ENCODE measurements around the gene BEAN1.

Gene BEAN1

DNA sequence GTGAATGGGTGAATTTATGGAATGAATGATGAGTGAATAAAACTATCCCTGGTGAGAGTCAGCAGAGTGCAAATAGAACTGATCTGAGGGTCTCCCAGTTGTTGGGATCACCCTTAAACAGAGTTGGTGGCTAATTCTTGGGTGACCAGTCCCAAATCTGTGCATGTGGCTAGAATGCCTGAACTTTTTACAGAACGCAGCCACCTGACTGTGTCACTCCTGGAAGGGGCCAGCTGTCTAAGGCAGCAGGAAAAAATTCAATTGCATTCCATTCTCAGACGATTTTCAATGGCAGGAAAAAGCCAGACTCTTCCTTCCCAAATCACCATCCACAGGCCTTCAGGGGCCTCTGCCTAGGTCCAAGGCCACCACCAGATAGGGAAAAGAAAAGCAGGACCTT is 43.5 kb downstream of the BEAN1 start:
- no peak for DNase-seq (ENCODE audit: low read depth in 2 of 2)

DNA sequence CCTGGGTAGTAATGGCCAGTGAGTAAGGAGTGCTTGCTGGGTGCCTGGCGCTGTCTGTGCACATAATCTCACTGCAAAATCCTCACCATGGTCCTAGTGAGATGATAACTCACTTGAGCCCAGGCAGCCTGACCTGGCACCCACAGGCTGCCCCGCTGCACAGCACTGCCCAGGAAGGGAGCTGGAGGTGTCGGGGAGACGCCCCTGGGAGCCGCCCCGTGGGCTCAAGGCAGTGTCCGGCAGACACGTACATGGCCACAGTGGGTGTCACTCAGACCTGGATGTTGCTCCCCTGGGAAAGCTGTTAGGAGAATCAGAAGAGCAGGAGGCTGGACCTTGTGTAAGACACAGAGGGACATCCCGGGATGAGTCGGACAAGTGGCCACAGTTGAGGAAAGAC is 44.2 kb downstream of the BEAN1 start:
- no peak for DNase-seq (ENCODE audit: low read depth in 2 of 2)

DNA sequence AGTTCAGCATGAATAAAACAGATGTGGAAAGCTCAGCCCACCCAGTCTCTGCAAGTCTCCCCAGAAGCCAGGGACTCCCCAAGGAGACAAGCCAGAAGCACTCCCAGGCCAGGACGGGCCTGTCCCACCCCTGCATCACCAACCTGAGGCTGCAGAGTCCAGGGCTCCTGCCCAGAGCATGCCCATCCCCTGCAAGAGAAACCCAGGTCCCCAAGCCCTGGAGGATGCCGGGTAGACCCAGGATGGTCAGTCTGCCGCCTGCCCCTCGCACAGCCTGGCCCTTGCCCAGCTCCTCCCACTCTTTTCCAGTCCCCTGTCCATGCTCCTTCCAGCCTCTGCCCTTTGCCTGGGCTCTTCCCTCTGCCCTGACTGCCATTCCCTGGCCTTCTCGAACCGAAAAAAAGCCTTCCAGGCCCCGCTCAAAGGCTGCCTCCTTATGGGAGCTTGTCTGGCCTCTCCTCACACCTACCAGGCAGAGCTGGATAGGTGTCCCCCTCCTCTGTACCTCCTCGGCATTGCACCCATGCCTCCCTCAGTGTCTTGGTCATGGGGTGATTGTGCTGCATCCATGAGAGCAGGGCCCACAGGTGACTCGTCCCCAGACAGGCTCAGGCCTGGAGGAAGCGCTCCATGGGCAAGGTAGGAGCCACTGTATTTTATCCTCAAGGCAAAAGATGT is 44.8 kb downstream of the BEAN1 start:
- DNase-seq (ENCODE audit: low read depth in 2 of 2) = no peak

DNA sequence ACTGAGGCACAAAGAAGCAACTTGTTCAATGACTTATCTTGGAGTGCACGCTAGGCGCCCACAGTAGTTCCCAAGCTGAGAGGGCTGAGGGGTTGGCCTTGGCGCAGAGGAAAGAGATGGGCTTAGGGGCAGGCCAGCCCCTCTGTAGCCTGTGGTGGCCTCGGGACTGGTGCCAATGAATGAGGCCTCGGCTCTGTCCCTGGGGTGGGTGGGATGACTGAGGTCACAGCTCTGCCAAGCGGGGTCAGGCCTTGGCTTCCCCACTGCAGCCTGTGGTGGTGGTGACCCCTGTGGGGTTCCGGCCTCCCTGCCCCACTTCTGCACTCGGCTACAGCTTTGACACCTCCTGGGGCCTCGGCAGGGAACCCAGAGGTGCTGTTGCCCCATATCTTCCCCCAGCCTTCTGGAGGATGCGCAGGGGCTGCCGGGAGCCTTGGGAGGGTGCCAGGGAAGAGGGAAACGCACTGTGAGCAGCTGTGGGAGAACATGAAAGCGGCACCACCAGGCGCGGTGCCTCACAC is 46.0 kb downstream of the BEAN1 start:
- no peak for DNase-seq (ENCODE audit: low read depth in 2 of 2)

DNA sequence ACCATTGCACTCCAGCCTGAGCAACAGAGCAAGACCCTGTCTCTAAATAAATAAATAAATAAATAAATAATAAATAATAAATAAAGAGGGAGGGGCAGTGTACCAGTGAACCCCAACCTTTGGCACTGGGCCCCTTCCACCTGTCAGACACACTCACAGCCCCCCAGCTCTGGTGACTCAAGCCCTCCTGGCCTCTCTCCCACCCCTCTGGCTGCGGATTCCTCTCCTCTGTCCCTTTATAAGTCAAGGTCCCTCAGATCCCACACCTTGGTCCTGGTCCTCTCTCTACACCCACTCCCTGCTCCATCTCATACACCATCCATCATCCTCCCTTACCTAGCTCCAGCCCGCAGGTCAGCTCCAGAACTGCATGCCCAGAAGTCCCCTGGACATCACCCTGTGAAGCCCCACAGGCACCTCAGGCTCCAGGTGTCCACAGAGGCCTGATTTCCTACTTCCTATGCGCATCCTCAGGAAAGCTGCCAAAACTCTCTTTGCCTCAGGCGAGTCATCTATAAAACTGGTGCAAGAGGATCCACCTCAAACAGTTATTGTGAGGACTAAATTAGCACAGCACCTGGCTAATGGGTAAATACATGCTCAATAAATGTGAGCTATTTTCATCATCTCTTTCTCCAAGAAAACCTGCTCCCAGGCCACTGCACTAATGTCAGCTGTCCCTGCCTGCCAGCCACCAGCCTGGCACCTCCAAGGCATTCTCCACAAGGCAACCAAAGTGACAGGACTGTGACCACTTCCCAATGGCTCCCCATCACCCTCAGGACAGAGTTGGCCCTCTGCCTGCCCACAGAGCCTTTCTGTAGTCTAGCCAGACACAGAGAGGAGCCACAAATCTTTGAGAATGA is 46.8 kb downstream of the BEAN1 start:
- DNase-seq (ENCODE audit: low read depth in 2 of 2) = no peak

DNA sequence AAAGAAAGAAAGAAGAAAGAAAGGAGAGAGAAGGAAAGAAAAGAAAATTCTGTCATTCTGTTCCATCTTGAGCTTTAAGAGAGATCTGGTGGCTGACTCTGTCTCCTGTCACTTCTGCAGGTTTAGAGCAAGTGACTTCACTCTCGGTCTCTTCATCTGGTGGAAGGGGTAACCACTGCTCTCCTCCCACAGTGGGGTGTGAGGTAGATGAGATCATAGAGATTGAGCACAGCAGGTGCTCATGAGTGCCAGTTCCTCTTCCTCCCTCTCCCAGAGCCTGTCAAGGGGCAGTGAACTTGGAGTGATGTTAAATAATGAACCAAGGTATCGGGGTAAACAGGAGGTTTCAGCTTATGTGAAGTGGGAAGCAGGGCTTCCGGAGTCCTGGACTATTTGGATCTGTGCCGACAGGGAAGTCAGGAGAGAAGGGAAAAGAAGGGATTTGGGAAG is 47.7 kb downstream of the BEAN1 start:
- DNase-seq (ENCODE audit: low read depth in 2 of 2) = peak; percentile 18 to 57

DNA sequence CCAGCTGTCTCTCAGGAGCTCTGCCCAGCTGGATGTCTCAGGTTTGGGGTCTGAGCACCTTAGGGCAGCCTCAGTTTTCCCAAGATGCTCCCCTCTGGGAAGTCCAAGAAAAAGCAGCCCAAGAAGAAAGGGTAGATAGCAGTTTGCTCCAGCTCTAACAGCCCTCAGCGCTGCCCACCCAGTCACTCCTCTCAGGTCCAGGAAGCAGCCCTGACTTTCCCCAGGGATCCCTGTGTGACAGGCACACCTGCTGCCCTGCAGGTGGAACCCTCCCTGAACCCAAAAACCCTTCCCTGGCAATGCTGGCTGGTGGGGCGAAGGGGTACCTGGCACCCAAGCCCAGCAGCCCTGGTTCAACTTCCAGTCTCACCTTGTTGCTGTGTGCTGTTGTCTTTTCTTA is 48.1 kb downstream of the BEAN1 start:
- no peak for DNase-seq (ENCODE audit: low read depth in 2 of 2)

DNA sequence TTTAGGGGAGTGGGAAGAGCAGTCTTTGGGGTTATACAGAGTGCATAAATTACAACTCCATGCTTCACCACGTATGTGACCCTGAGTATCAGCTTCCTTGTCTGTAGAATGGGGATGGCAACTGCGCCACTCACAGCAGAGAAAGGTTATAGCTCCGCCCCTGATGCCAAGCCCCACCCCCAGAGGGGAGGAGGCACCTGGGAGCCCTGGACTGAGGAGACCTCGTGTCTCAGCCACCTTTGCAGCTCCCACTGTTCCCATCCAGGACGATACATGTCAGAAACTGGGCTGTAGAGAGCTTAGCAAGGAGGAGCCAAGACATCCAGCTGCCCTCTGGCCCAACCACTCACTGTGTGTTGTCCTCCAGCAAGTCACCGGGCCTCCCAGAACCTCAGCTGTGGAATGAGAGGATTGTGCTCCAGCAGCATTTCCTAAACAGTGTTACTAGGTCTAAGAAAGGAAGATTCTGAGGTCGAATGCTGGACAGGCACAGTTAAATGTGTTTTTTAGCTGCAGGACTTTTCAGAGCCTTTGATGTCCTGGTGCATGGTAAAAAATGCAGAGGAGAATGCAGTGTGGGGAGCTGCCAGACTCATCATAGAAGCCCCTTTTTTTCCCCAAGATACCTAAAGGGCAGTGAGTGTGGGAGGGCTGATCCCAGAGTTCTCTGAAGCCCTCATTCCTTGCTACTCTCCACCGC is 49.4 kb downstream of the BEAN1 start:
- DNase-seq (ENCODE audit: low read depth in 2 of 2) = peak in 1 of 2 donors; percentile 13

DNA sequence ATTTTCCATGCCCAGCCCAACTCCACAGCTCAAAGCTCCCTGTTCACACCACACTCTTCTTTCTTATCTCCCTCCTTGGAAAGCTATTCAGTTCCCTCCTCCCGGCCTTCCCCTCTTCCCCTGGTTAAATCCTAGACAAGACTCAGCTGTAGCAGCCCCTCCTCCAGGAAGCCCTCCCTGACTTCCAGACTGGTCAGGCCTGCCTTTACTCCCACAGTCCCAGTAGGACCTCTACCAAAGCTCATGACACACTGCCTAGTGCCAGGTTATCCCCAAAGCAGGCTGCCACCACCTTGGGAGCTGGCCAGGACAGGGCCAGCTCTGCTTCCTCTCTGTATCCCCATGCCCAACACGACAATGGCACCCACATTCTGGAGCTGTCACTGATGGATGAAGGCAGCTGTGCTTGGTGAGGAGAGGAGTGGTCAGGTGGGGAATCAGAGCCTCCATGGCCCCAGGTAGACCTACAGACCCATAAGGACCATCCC is 50.0 kb downstream of the BEAN1 start:
- DNase-seq (ENCODE audit: low read depth in 2 of 2) = no peak

DNA sequence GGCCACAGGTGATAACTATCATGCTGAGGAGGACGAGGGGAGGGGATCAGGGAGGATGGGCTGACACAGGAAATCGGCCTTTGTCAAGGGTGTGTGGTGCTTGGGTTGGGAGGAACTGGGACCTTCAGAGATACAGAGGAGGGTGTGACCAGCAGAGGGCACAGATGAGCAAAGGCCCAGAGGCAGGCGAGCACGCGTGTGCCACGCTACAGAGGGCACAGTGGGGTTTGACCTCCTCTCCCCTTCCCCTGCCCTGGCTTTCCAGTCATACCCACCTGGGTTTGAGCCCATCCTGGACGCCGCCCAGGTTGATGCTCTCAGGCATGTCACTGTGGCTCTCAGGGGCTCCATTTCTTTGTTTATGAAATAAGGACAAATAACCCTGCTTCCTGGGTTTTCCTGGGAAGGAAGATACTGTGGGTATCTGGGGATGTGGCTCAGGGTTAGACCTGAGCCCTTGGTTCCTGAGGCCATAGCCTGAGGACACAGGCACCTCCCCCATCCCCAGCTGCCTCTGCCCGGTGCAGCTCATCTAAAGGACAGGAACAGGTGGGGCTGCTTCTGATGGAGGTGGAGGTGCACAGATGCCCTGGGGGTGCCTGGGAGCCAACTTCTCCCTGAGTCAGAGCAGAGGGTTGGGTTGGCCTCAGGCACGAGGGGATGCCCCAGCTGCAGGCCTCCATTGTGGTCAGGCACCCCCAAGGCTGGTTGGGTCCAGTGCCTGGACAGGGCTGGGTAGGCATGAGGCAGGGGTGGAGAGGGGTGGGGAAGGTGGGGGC is 51.8 kb downstream of the BEAN1 start:
- peak; percentile 58 to 69 for DNase-seq (ENCODE audit: low read depth in 2 of 2)

DNA sequence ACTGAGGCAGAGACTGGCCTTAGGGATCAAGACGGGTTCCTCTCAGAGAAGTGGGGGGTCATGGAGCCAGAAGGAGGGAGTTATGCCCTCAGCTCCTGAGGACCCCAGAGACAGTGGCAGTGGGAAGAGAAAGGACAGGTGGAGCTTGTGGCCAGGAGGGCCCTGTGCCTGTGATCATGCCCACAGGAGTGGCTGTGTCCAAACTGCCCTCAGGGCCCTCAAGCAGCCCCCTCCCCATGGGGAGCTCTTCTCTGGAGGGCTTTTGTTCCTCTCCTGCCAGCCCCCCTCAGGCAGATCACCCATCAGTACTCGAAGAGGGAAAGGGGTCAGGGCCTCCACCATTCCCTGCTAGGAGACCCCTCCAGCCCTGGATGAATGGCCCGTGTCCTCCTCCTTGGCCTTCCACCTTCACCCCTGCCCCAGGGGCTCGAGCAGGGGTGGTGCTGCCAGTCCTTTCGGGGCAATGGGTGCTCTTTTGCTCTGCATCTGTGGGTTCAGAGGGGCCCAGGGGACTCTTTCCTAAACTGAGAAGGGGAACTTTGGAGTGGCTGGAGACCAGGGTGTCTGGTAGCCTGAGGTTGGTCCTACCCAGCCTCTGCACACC is 52.7 kb downstream of the BEAN1 start:
- no peak for DNase-seq (ENCODE audit: low read depth in 2 of 2)

DNA sequence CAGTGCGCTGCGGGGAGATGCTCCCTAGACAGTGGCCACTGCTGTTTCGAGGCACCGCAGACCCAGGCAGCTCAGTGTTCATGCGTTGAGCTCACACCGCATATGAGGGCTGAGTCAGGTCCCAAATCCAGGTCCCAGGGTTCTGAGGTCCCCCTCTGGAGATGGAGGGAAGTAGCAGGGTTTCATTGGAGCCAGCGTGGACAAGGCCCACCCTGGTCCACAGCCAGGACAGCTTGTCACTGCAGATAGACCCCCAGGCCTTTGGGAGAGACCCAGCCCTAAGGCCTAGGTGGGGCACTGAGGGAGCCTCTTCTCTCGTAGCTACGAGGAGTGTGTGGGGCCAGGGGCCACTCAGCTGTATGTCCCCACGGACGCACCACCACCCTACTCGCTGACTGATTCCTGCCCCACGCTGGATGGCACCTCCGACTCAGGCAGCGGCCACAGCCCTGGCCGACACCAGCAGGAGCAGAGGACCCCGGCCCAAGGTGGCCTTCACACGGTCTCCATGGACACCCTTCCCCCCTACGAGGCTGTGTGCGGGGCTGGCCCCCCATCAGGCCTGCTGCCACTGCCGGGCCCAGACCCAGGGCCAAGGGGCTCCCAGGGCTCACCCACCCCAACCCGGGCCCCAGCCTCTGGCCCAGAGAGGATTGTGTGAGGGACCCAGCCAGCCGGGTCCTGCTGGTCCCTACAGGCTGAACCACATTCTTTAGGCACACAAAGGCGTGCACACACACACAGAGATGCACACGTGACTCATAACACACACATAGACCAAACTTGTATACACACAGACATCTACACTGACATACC is 53.4 kb downstream of the BEAN1 start:
- DNase-seq (ENCODE audit: low read depth in 2 of 2) = no peak

DNA sequence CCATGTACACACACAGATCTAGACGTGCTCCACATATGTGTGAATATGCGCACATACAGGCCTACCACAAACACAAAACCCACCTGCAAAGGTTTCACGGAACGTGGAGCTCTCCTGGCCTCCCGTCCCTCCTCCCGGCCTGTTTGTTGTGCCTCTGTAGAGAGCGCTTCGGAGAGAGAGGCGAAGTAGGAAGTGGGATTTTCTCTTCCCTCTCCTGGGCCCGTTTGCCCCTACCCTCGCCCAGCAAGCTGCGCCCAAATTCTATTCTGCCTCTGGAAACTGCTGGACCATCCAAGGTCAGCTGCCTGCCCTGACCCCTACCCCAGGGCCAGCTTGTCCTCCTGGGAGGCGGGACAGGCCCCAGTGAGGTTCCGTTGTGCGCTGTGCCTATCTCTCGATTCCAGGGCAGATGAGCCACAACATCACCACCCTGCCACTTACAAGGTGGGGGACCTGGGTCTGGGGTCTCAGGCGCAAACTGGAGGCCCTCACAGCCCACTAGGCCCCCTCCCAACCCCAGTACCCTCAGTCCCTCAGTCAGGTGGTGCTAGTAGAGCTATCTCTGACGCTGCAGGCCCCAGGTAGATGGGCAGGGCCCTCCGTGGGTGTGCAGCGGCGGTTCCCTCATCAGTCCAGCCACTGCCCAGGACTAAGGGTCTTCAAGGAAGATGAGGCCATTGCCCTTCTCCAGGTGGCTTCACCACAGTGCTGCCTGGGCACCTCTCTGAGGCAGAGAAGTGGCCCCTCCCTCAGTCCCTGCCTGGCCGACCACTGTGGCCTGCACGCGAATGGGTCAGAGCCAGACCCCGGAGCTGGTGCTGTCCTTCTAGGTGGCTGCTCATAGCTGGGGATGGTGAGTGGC is 54.2 kb downstream of the BEAN1 start:
- no peak for DNase-seq (ENCODE audit: low read depth in 2 of 2)

DNA sequence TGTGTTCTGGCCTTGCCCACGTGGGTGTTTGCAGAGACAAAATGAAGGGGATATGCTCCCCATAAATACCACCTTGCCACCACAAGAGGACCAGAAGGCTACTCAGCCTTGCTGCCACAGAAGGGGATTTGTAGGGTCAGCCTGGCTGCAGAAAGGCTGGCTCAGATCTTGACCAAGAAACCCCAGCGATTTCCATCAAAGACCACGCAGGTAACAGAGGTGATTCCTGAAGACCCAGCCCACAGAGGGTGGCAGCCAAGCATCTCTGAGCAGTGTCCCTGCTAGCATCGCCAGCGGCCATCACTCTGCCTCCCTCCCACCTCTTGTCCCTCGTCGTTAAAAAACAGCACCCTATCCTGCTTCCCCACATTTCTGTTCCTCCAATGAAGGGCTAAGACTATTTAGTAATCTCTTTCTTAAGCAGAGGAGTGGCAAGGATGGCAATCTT is 54.9 kb downstream of the BEAN1 start:
- no peak for DNase-seq (ENCODE audit: low read depth in 2 of 2)

DNA sequence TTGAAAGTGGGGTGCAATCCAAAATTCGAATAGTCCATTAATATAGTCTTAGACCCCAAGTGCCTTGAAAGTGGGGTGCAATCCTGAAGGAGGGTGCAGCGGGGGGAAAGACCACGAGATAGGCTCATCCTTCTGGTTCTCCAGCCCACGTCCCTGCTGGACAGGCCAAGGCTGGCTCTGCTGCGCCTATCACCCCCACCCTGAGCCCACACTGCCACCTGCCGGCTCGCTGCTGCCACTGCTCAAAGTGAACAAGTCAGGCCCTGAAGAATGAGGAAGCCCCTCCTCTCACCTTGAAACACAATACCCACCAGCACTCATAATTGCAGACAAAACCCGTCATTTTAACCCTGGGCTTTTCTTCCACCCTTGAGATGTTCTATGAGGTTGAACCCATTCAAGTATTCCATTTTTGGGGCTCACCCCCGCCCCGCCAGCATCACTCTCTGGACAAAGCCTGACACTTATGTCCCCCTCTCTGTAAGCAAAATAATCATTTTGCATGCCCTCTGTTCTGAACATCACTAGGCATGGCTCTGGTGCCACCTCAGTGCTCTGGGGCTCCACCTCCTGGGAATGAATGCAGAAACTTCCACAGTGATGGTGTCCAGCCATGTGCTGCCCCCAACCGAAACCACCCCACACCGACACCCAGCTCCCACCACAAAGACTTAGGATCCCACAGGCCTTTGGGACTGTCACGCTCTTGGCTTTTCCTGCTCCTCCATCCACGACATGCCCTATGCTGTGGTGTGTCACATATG is 56.8 kb downstream of the BEAN1 start:
- peak; percentile 44 to 48 for DNase-seq (ENCODE audit: low read depth in 2 of 2)

DNA sequence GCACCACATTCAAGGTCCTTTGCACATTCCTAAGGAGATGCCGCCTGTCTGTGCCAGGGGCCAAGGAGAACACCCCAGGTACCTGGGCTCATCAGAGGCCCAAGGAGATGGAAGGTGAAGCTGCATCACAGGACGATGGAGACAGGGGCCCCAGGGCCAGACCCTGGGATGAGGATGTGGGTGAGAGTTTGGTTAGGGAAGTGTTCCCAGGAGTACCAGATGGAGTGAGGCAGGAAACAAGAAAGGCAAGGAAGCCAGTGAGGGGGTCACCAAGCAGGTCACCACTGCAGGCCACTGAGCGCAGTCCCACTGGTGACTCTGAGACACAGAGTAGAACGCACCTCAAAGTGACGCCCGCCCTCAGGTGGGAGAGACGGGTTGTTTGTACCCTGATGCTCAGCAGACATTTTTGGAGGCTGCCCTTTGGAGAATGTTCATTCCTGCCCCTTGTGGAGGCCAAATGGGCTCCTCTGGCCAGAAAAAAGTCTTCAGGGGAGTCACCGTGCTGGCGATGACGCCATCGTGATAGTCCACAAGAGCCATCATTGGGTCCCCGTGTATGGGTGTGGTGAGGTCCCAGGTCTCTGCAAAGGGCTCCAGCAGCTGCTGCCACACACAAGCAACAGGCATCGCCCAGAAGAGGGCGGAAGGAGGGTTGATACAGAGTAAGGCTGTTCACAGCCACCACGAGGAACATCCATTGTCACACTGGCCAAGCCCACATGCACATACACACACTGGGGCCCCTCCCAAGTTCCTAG is 57.5 kb downstream of the BEAN1 start:
- no peak for DNase-seq (ENCODE audit: low read depth in 2 of 2)

DNA sequence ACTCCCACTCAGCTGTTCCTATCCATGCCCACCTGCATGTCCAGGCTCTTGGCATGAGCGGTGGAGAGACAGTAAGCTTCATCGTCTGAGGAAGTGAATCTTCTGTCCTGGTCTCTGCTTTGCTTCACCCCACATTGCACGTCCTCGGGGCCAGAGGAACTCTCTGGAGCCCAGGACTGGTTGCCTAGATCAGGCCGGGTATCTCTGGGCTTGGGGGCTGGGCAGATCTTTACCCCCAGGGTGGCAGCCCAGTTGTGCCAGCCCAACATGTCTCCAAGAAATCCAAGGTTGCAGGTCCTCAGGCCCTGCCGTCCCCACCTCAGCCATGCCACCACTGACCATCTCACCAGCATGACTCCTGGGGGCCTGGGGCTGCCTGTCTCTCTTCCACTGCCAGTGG is 58.3 kb downstream of the BEAN1 start:
- DNase-seq (ENCODE audit: low read depth in 2 of 2) = no peak
